K562 (cell line): ENCODE results near the gene PFDN2. TPM values are rescaled to one million over a fixed set of nuclear protein-coding genes. Genes with fewer than 3 reads are reported as not detected.
A peak's percentile ranks its signal among the peaks of the same experiment; 100 is the strongest.

Experiments
- ATF7 ChIP-seq: fragments of 450-650 bp; IDR thresholded peaks from 2 replicates; pipeline ENCODE4 v1.7.1; 2014; ENCODE audit warnings: mild to moderate bottlenecking, moderate library complexity
- BCOR ChIP-seq: fragments of 450-650 bp; IDR thresholded peaks from 2 replicates; pipeline ENCODE4 v1.6.1; 2016
- CCNT2 ChIP-seq: IDR thresholded peaks from 2 replicates; pipeline ENCODE4 v1.6.1; 2011; ENCODE audit warnings: borderline replicate concordance, low read depth, mild to moderate bottlenecking, moderate library complexity, mixed read lengths, low read length; ENCODE audit not compliant: insufficient read length; ENCODE audit errors: extremely low read depth
- CEBPB ChIP-seq: fragments of 450-650 bp; IDR thresholded peaks from 2 replicates; pipeline ENCODE4 v1.6.1; 2016; ENCODE audit warnings: missing genetic modification characterization, missing compliant biosample characterization
- CREB3 ChIP-seq: fragments of 450-650 bp; conservative IDR thresholded peaks from 2 replicates; pipeline ENCODE4 v1.6.1; 2016; ENCODE audit warnings: missing genetic modification characterization, low read depth, mild to moderate bottlenecking, missing compliant biosample characterization, moderate library complexity
- CTBP1 ChIP-seq: fragments of 450-650 bp; IDR thresholded peaks from 2 replicates; pipeline ENCODE4 v1.6.1; 2016; ENCODE audit warnings: borderline replicate concordance
- E2F4 ChIP-seq: sonication (generic); formaldehyde crosslinking; IDR thresholded peaks from 2 replicates; pipeline ENCODE4 v1.8.0; 2022; ENCODE audit warnings: mild to moderate bottlenecking, low read depth, missing genetic modification reagents
- ETS2 ChIP-seq: IDR thresholded peaks from 2 replicates; pipeline ENCODE4 v1.6.1; 2016; ENCODE audit warnings: borderline replicate concordance, missing genetic modification characterization, mild to moderate bottlenecking, moderate library complexity, missing compliant biosample characterization; ENCODE audit not compliant: poor library complexity, severe bottlenecking
- FOS ChIP-seq: IDR thresholded peaks from 3 replicates; pipeline ENCODE4 v1.6.1; 2011; ENCODE audit not compliant: insufficient read length; ENCODE audit errors: extremely low read depth
- HCFC1 ChIP-seq: IDR thresholded peaks from 2 replicates; pipeline ENCODE4 v1.6.1; 2012; ENCODE audit warnings: low read depth, low read length, improper control_type of control experiment
- HDAC6 ChIP-seq: IDR thresholded peaks from 2 replicates; pipeline ENCODE4 v1.6.1; 2012; ENCODE audit warnings: low read depth, mild to moderate bottlenecking, control low read depth, inconsistent platforms, low read length, moderate library complexity
- MTA1 ChIP-seq: fragments of 450-650 bp; IDR thresholded peaks from 2 replicates; pipeline ENCODE4 v1.6.1; 2017; ENCODE audit warnings: borderline replicate concordance
- SREBF1 ChIP-seq: fragments of 150-350 bp; IDR thresholded peaks from 2 replicates; pipeline ENCODE4 v1.6.1; 2014; ENCODE audit warnings: antibody characterized with exemption, low read depth, low read length, borderline replicate concordance
- TCF15 ChIP-seq: fragments of 250-450 bp; sonication (Bioruptor Pico); IDR thresholded peaks from 2 replicates; pipeline ENCODE4 v1.8.0; 2022; ENCODE audit warnings: moderate library complexity, mild to moderate bottlenecking, inconsistent platforms
- THRAP3 ChIP-seq: fragments of 450-650 bp; IDR thresholded peaks from 2 replicates; pipeline ENCODE4 v1.6.1; 2016; ENCODE audit warnings: mild to moderate bottlenecking, inconsistent platforms, borderline replicate concordance
- ZBTB12 ChIP-seq: fragments of 250-450 bp; sonication (Bioruptor Pico); IDR thresholded peaks from 2 replicates; pipeline ENCODE4 v1.4.0; 2020
- ZBTB43 ChIP-seq: sonication (generic); formaldehyde crosslinking; IDR thresholded peaks from 2 replicates; pipeline ENCODE4 v1.8.0; 2023; ENCODE audit warnings: mild to moderate bottlenecking, missing genetic modification reagents
- ZNF121 ChIP-seq: sonication (generic); formaldehyde crosslinking; conservative IDR thresholded peaks from 2 replicates; pipeline ENCODE4 v1.8.0; 2022; ENCODE audit warnings: missing genetic modification reagents
- ZNF436 ChIP-seq: fragments of 250-450, 450-650 bp; sonication (Bioruptor Pico); formaldehyde crosslinking; IDR thresholded peaks from 2 replicates; pipeline ENCODE4 v1.7.0; 2020; ENCODE audit warnings: mild to moderate bottlenecking
- ZNF695 ChIP-seq: fragments of 450-650 bp; formaldehyde crosslinking; IDR thresholded peaks from 2 replicates; pipeline ENCODE4 v1.4.0; 2020; ENCODE audit warnings: mild to moderate bottlenecking, moderate library complexity
- polyA plus RNA-seq, 8 experiments: library from polyadenylated mRNA; depleted of rRNA in 4 of 8; stranded (reverse) in 5 of 8; unstranded in 3 of 8; fragments of >200 nt; fragmentation: Nextera tagmentation in 2 of 8; fragmentation: Illumina TruSeq in 1 of 8; extraction: Ambion mirVana in 2 of 8; extraction: Trizol in 1 of 8; gene quantifications; 2 replicates each; pipeline versions ENCODE4 v1.2.1 to v1.2.3, GENCODE V29; 2011 to 2014; ENCODE audit warnings: inconsistent platforms in 1 of 8, missing spikeins in 1 of 8
- total RNA-seq, 7 experiments: library from RNA; depleted of rRNA in 6 of 7; stranded (reverse); fragments of >200 nt in 6 of 7; fragmentation: Illumina TruSeq in 2 of 7; extraction: Trizol in 2 of 7; gene quantifications; 2 replicates each; pipeline versions ENCODE4 v1.2.1 to v1.2.3, GENCODE V29; 2011 to 2021; ENCODE audit warnings: low replicate concordance in 1 of 7

PFDN2 gene
- total and polyA plus RNA-seq, 9 of the 15 experiments (the other 6 are each of a cell fraction or from before 2014, with no cell fraction given): 50.2 to 361 (median 144) TPM

- TF ChIP-seq ZBTB12 (no peak), CEBPB (tag) (no peak), SREBF1 (peak; percentile 68; the same call in 1 of the 2 replicates), CCNT2 (no peak), MTA1 (no peak), TCF15 (no peak), ATF7 (peak; percentile 76), ETS2 (no peak), ZNF121 (CRISPR knock-in tag) (no peak), HDAC6 (no peak), ZNF436 (no peak), ZNF695 (CRISPR knock-in tag) (no peak), CREB3 (tag) (peak; percentile 71), THRAP3 (peak; percentile 29; the same call in 1 of the 2 replicates), ZBTB43 (0 out of 2 replicates have a peak, but pooled peaks have one; percentile 29), HCFC1 (peak; percentile 80), FOS (no peak), BCOR (no peak), CTBP1 (peak; percentile 75), E2F4 (0 out of 2 replicates have a peak, but pooled peaks have one; percentile 19)
These were observed 36.0 kb upstream of the PFDN2 start, which contains the start of gene UFC1 (continued) for GRCh38 chr1:161153682-161154337.
